Breast epithelium (tissue), 4 donors: Measurements from ENCODE around the gene PCDHA1. TPM values are rescaled to one million over a fixed set of nuclear protein-coding genes. Genes with fewer than 3 reads are reported as not detected.
"Not testable (repeated sequence)": the region's sequence is repeated elsewhere in the genome, so short reads cannot be mapped to it uniquely, and the experiment has no call there.

ENCODE experiments used
- DNase-seq, 2 donors: peaks; one replicate each; pipeline ENCODE4 v3.0.0-alpha.2; 2019; ENCODE audit warnings: low spot score in 2 of 2
- H3K27ac ChIP-seq, 2 donors: fragments of 200-600 bp; sonication (generic) in 1 of 2; one replicate each; pipeline ENCODE4 v1.5.1; 2016 to 2019; ENCODE audit warnings: mild to moderate bottlenecking in 1 of 2
- H3K27me3 ChIP-seq, 2 donors: fragments of 200-600 bp; sonication (generic) in 1 of 2; one replicate each; pipeline versions ENCODE4 v1.5.1 to v1.6.0; 2017 to 2019; ENCODE audit warnings: control low read depth in 1 of 2, mild to moderate bottlenecking in 1 of 2
- H3K36me3 ChIP-seq: fragments of 200-600 bp; one replicate; pipeline ENCODE4 v1.5.1; 2019
- H3K4me1 ChIP-seq, 2 donors: fragments of 200-600 bp; sonication (generic); one replicate each; pipeline ENCODE4 v1.5.1; 2016 to 2019; ENCODE audit warnings: control low read depth in 1 of 2
- H3K4me3 ChIP-seq, 3 donors: fragments of 200-600 bp; sonication (generic); 1 replicate in 2 of 3; 2 replicates in 1 of 3; pipeline ENCODE4 v1.5.1; 2016 to 2019; ENCODE audit warnings: mild to moderate bottlenecking in 3 of 3, moderate library complexity in 2 of 3
- H3K9me3 ChIP-seq, 2 donors: fragments of 200-600 bp; sonication (generic) in 1 of 2; one replicate each; pipeline ENCODE4 v1.5.1; 2016 to 2019; ENCODE audit warnings: control low read depth in 1 of 2
- CTCF ChIP-seq, 3 donors: fragments of 450-650 bp; IDR thresholded peaks; one replicate each; pipeline ENCODE4 v1.5.1; 2016 to 2017; ENCODE audit warnings: antibody characterized with exemption in 3 of 3, mild to moderate bottlenecking in 3 of 3, moderate library complexity in 3 of 3
- POLR2A ChIP-seq: fragments of 450-650 bp; IDR thresholded peaks from one replicate; pipeline ENCODE4 v1.6.1; 2016; ENCODE audit warnings: antibody characterized with exemption, mild to moderate bottlenecking, moderate library complexity
- POLR2AphosphoS5 ChIP-seq, 3 donors: sonication (generic); formaldehyde crosslinking; IDR thresholded peaks; one replicate each; pipeline ENCODE4 v1.6.1; 2017; ENCODE audit warnings: antibody characterized with exemption in 3 of 3
- intact Hi-C: fragments of 100-400 bp; cut with DNase I; formaldehyde crosslinking; loops from one replicate; pipeline ENCODE4 v1.15.1; 2023; ENCODE audit warnings: low total_unique reads
- total RNA-seq, 3 donors: library from RNA; depleted of rRNA; stranded (reverse); fragments of >200 nt; gene quantifications; one replicate each; pipeline ENCODE4 v1.1.0, GENCODE V29; 2016

PCDHA1 gene
- total RNA-seq, 3 donors from 2014 or later, result not detected

- TF ChIP-seq CTCF (IDR thresholded peaks at IDR 0.05) (no peak), POLR2AphosphoS5 (IDR thresholded peaks at IDR 0.05) (no peak), POLR2A (no peak)
- H3K9me3 ChIP-seq, result peaks cover 30 to 65% of the 10 kb centered on the region in 2 donors
- H3K36me3 ChIP-seq, result no peaks in the 10 kb centered on the region
- H3K4me1 ChIP-seq, result no peaks in the 10 kb centered on the region
- no peak for DNase-seq
- H3K4me3 ChIP-seq, result peak overlapping the region in 2 of 3 donors; percentile 41 to 62
- peak overlapping the region in 1 of 2 donors; percentile 25 for H3K27ac ChIP-seq
- no peaks in the 10 kb centered on the region for H3K27me3 ChIP-seq
- intact Hi-C loops, result no loop called here
Observed at GRCh38 chr5:140828362-140828737, 42.4 kb downstream of the PCDHA1 start.

- H3K27ac ChIP-seq, DNase-seq, H3K4me1 ChIP-seq, H3K36me3 ChIP-seq, H3K4me3 ChIP-seq, intact Hi-C loops, H3K27me3 ChIP-seq: not testable (repeated sequence)
- H3K9me3 ChIP-seq, result peaks cover 33 to 74% of the 10 kb centered on the region in 2 donors
Observed at GRCh38 chr5:140829511-140830501, 43.9 kb downstream of the PCDHA1 start.

- TF ChIP-seq POLR2A (no peak), POLR2AphosphoS5 (IDR thresholded peaks at IDR 0.05) (no peak), CTCF (IDR thresholded peaks at IDR 0.05) (no peak)
- intact Hi-C loops, result no loop called here
- Histone ChIP-seq H3K9me3 (peaks cover 41 to 62% of the 10 kb centered on the region in 2 donors), H3K27me3 (no peaks in the 10 kb centered on the region), H3K36me3 (no peaks in the 10 kb centered on the region), H3K27ac (no peak within 1 kb of the TSS), H3K4me1 (no peaks in the 10 kb centered on the region), H3K4me3 (peak within 1 kb of the TSS in 1 of 3 donors; percentile 10)
- no peak for DNase-seq
Observed at GRCh38 chr5:140833993-140834392, 48.1 kb downstream of the PCDHA1 start, which contains the start of gene PCDHA7. PCDHA7 (plus strand) TSS chr5:140834269; CDS start chr5:140834384, 115 bp downstream.

- H3K27me3 ChIP-seq, intact Hi-C loops, H3K4me1 ChIP-seq, H3K36me3 ChIP-seq, H3K27ac ChIP-seq, DNase-seq: not testable (repeated sequence)
- Histone ChIP-seq H3K4me3 (peak overlapping the region in 1 of 3 donors; percentile 10), H3K9me3 (peaks cover 37 to 57% of the 10 kb centered on the region in 2 donors)
Observed at GRCh38 chr5:140834439-140835008, 48.6 kb downstream of the PCDHA1 start.

GRCh38 chr5:140835622-140836510 lies 49.9 kb downstream of the PCDHA1 start:
- no peaks in the 10 kb centered on the region for H3K36me3 ChIP-seq
- no peak for DNase-seq
- H3K4me3 ChIP-seq, result no peak overlapping the region
- H3K4me1 ChIP-seq, result no peaks in the 10 kb centered on the region
- intact Hi-C loops, result no loop called here
- peaks cover 28 to 62% of the 10 kb centered on the region in 2 donors for H3K9me3 ChIP-seq
- no peak for TF ChIP-seq CTCF (IDR thresholded peaks at IDR 0.05)
- TF ChIP-seq POLR2AphosphoS5 (IDR thresholded peaks at IDR 0.05), result no peak
- no peak for TF ChIP-seq POLR2A
- H3K27ac ChIP-seq, result no peak overlapping the region
- no peaks in the 10 kb centered on the region for H3K27me3 ChIP-seq
